Measurements from ENCODE around the gene ANP32B.
A peak's percentile ranks its signal among the peaks of the same experiment; 100 is the strongest.
"Not testable (repeated sequence)": the region's sequence is repeated elsewhere in the genome, so short reads cannot be mapped to it uniquely, and the experiment has no call there.

Gene ANP32B

DNA sequence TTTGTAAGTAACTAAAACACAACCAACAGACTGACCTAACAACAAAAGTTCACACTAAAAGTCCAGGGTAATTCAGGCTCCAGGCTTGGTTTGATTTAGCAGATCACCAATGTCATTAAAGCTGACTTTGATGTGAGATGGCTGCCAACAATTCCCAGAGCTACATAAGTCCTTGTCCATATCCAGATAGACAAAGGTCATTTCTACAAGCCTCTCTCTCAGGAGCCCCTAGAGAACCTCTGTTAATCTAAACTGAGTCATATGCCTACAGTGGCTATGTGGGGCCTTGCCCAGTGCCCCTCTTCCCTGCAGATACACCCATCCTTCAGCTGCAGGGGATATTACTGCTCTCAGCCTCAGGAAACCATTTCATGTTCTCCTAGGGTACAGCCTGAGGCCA, 18.2 kb upstream of the ANP32B start:
- no peak for DNase-seq

- DNase-seq = no peak
Measured at GRCh38 chr9:97966493-97966892, 16.6 kb upstream of the ANP32B start.

- DNase-seq = no peak
Measured at GRCh38 chr9:97969014-97969413, 14.1 kb upstream of the ANP32B start.

GRCh38 chr9:97970165-97970564, 13.0 kb upstream of the ANP32B start:
- no peak for DNase-seq

DNA sequence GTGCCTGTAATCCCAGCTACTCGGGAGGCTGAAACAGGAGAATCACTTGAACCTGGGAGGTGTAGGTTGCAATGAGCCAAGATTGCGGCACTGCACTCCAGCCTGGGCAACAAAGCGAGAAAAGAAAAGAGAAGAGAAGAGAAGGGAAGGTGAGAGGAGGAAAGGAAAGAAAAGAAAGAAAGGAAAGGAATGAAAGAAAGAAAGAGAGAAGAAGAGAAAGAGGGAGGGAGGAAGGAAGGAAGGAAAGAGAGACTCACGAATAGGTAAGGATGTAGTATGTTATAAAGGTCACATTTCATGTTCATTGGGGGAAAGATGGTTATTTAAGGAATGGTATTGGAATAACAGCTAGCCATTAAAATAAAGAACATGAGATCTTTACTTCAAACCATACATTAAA, 10.4 kb upstream of the ANP32B start:
- DNase-seq = no peak

DNA sequence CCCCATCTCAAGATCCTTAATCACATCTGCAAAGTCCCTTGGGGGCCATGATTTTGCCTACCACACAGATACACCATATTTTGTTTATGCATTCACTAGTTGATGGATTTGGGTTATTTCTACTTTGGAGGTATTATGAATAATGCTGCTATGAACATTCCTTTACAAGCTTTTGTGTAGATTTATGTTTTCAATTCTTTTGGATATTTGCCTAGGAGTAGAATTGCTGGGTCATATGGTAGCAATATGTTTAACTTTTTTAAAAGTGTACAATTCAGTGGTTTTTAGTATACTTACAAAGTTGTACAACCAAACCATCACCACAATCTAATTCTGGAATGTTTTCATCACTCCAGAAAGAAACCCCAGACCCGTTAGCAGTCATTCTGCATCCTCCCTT, 7.8 kb upstream of the ANP32B start:
- DNase-seq = no peak

GRCh38 chr9:97976633-97977032, 6.5 kb upstream of the ANP32B start:
- DNase-seq = not testable (repeated sequence)

DNA sequence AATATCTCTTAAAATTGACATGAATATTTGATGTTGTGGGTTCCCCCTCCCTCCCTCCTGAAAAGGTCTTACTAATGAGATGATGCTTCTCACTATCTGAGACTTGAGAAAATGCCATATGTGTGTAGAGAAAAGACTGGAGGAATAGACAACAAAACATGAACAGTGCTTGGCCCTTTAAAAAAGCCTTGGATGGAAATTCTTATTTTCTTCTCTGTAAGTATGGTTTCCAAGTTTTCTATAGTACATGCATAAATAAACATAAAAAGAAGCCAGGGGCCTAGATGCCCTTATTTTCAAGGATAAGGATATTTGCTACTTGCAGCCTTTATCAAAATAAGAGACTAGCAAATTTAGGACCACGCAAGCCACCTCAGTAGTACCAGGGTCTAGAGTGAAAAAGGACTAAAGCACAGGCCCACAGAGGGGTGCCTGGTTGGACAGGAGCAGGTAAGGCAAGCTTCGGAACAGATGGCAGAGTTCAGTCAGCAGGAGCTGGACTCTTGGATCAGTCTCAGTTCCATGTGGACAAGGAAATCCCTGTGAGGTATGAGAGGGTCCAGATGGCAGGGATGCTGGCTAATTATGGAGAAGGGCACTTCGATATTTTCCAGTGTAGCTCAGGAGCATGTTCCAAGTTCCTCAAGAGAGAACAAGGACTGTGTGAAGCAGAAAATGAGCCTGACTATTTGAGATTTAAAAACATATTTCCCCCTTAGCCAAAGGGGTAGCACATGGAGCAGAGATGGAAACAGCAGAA, 4.6 kb upstream of the ANP32B start:
- no peak for DNase-seq

DNA sequence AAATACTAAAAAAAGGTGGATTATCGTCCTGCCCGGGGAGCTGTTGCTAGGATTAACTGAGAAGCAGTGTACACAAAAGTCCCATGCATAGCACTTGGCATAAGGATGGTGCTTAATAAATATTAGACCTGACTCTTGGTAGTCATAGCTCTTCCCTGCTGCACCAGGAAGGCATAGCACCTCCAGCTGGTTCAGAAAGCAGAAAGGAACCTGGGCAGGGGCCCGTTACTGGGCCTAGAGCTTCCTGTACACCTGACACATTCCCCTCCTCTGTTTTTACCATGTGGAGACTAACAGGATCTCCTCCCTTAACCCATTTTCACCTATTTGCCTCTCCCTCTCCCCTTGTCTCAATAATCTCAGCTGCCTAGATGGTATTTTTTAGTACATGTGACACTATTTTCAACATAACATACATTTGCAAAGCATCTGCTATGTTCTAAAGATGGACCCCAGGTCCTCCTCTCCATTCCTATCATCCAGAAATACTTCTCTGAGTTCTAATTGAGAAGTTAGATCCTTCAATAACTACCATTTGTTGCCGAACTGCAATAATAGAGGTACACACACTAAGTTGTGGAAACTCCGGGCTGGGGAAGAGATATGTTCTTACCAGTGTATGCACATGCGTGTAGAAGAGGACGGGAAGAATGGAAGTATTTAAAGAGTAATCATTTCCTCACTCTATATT, 3.2 kb upstream of the ANP32B start:
- DNase-seq = no peak

GRCh38 chr9:97980479-97980803, 2.7 kb upstream of the ANP32B start:
- no peak for DNase-seq

DNA sequence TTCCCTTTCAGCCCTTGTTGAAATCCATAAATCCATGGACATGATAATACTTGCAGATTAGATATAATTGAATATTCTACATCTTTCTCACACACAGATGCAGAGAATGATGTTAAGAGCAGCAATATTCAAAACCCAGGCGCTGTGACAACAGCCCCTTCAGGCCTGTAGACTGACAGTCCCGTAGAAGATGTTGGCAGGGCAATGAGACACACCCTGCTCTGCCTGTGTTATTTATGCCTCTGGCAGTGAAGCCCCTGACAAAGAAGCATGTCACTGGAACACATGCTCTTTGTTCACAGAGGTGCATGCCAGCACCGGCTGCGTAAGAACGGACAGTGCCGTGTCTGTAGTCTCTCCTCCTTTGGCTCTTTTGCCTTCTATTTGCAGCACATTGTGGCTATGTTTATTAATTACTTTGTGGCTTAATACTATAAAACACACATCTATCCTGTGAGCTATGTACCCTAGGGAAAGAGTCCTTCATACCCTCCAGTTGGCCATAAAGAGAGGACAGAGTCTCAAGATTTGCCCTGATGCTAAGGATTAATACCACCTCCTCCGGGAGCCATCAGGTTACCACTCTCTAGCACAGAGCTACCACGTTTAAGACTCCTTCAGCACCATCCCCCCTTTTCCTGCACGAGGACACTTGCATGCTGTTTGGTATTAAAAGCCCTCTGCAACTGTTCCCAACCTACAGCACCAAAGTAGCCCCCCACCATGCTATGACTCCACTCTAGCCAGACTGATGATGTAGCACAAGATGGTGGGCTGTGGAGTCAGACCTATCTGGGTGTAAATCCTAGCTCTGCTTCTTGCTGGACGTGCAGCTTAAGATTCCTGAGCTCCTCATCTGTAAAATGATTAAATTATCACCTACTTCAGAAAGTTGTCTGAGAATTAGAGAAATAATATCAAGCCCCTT, 2.0 kb upstream of the ANP32B start:
- no peak for DNase-seq

GRCh38 chr9:97981846-97982682, 1.1 kb upstream of the ANP32B start:
- no peak for DNase-seq

DNA sequence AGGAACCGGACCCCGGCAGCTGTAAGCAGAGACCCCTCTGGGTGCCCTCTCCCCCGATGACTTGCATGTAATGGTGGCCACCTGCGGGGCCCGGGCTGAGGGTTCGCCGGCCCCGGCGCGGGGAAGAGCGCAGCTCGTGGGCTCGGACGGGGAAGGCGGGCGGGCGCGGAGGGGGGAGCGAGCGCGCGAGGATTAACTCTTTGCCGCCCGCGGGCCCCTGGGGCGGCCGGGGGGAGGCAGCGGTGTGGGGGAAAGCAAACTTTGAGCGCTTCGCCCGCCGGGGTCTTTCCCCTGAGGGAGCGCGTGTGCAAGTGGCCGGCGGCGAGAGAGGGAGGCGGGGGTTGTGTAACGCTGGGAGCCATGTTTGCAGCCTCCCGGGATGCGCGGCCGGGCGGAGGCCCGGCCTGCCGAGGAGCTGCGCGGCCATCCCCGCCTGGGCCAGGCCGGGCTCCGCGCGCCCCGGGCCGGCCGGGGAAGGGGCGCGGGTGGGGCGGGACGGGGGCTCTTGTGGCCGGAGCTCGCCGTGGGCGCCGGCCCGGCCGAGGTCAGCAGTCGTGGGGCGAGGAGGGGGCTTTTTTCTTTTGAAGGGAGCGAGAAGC, 547 bp downstream of the ANP32B start:
- DNase-seq = peak; percentile 55 to 70

- DNase-seq = peak; percentile 82 to 84
Measured at GRCh38 chr9:97984188-97985057, 1.3 kb downstream of the ANP32B start.

- DNase-seq = peak; percentile 59 to 61
Measured at GRCh38 chr9:97985058-97985861, 2.1 kb downstream of the ANP32B start.

GRCh38 chr9:97987487-97987886, 4.3 kb downstream of the ANP32B start:
- DNase-seq = no peak

GRCh38 chr9:97990259-97990658, 7.1 kb downstream of the ANP32B start:
- no peak for DNase-seq

DNA sequence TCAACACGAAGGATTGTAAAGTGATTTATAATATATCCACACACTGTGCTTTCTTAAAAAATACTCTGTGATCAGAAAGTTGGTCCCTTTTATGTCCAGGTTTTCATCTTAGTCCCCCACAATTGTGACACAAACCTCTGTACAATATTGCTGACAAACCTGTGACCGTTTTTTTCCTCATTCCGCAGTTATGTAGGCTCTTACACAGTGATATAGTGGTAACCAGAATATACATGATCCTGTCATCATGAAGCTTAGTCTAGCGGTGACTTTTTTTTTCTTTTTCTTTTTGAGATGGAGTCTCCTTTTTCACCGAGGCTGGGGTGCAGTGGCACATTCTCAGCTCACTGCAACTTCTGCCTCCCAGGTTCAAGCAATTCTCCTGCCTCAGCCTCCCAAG, 8.7 kb downstream of the ANP32B start:
- DNase-seq = no peak

- no peak for DNase-seq
Measured at GRCh38 chr9:97992219-97992618, 9.1 kb downstream of the ANP32B start.

- no peak for DNase-seq
Measured at GRCh38 chr9:97993000-97993399, 9.9 kb downstream of the ANP32B start.

All from stimulated activated CD4-positive, alpha-beta T cell treated with anti-CD3 and anti-CD28 coated beads, Interleukin-2, amount 100 ng/mL, for 24 hours (primary cell).